ENCODE measurements around the gene GSX1. TPM values are rescaled to one million over a fixed set of nuclear protein-coding genes. Genes with fewer than 3 reads are reported as not detected.
"Not testable (repeated sequence)": the region's sequence is repeated elsewhere in the genome, so short reads cannot be mapped to it uniquely, and the experiment has no call there.

Gene GSX1
- total RNA-seq, 4 donors from 2014 or later, result not detected

DNA sequence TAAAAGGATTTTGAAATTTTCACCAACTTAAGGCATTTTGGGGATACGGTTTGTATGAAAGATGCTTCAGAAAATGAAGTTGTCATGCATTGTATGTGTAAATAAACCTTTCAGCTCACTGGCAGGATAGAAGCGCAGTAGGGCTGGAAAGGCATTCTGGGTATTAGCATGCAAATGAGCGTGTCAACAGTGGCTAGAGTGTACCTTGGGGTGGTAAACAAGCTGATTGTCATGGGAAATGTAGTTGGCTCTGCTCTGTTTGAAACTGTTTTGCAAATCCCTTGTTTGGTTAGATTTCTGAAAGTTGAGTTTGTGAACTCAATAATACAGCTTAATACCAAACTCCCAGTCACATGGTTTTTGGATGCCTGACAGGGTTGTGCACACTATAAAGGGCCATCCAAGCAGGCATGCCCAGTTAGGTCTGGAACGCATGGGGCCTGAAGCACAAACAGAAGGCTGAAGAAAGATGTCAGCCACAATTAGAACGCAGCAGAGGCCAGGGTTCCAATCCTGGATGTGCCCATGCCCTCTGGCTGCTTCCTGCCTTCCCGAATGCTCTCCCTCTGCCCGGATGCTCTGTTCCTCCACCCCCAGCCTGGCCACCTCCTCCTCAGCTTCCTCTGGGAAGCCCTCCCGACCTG is 14.6 kb downstream of the GSX1 start:
- whole genome bisulfite sequencing, result 33% methylated on average over 8 of the region's 8 CpGs
- DNase-seq (ENCODE audit: extremely low spot score), result no peak
- TF ChIP-seq POLR2A (IDR thresholded peaks at IDR 0.05; ENCODE audit: low read depth) (no peak), EP300 (IDR thresholded peaks at IDR 0.05) (no peak), POLR2AphosphoS5 (IDR thresholded peaks at IDR 0.05) (no peak), CTCF (IDR thresholded peaks at IDR 0.05) (no peak)

GRCh38 chr13:27808851-27809550 is 16.7 kb downstream of the GSX1 start:
- H3K4me3 ChIP-seq, result no peak overlapping the region
- no peak overlapping the region for H3K27ac ChIP-seq (replicated peaks in 1 of 4)
- no peaks in the 10 kb centered on the region for H3K9me3 ChIP-seq
- no peaks in the 10 kb centered on the region for H3K4me1 ChIP-seq
- TF ChIP-seq POLR2AphosphoS5 (IDR thresholded peaks at IDR 0.05) (no peak), CTCF (IDR thresholded peaks at IDR 0.05) (no peak), EP300 (IDR thresholded peaks at IDR 0.05) (no peak), POLR2A (IDR thresholded peaks at IDR 0.05; ENCODE audit: low read depth) (no peak)
- peaks cover 0 to 79% (median 0%) of the 10 kb centered on the region in 4 donors for H3K27me3 ChIP-seq
- H3K36me3 ChIP-seq, result no peaks in the 10 kb centered on the region
- DNase-seq (ENCODE audit: extremely low spot score), result no peak
- 73% methylated on average over 5 of the region's 5 CpGs for WGBS
- intact Hi-C loops (cut with DNase I), result no loop called here

More for the DNA sequence above, 14.6 kb downstream of the GSX1 start:
- Histone ChIP-seq H3K9me3 (no peaks in the 10 kb centered on the region), H3K4me1 (no peaks in the 10 kb centered on the region), H3K36me3 (no peaks in the 10 kb centered on the region), H3K4me3 (no peak overlapping the region), H3K27me3 (peaks cover 0 to 75% (median 0%) of the 10 kb centered on the region in 4 donors), H3K27ac (replicated peaks in 1 of 4) (no peak overlapping the region)
- intact Hi-C loops (cut with DNase I), result no loop called here

DNA sequence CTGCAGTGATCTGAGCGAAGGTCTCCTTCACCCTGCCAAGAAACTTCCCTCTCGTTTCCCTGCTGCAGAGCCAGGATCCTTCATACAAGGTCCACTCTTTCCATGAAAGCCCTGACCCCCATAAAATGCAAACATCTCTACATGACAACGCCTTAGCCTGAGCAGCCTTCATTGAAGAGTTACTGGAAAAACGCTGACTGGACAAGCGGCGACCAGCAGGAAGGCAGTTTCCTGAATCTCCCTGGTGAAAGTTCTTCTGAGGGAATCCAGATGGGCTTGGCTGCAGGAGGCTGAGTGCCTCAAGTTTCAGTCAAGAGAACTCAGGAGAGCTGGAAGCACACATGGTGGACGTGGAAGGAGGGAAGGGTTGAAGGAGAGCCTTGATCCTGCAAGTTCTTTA is 17.7 kb downstream of the GSX1 start:
- Histone ChIP-seq H3K4me1 (no peaks in the 10 kb centered on the region), H3K36me3 (no peaks in the 10 kb centered on the region), H3K27me3 (peaks cover 0 to 81% (median 0%) of the 10 kb centered on the region in 4 donors), H3K9me3 (no peaks in the 10 kb centered on the region), H3K4me3 (no peak overlapping the region), H3K27ac (replicated peaks in 1 of 4) (no peak overlapping the region)
- WGBS, result 60% methylated on average over 5 of the region's 7 CpGs
- TF ChIP-seq CTCF (IDR thresholded peaks at IDR 0.05) (no peak), POLR2A (IDR thresholded peaks at IDR 0.05; ENCODE audit: low read depth) (no peak), POLR2AphosphoS5 (IDR thresholded peaks at IDR 0.05) (no peak), EP300 (IDR thresholded peaks at IDR 0.05) (no peak)
- DNase-seq (ENCODE audit: extremely low spot score), result no peak
- intact Hi-C loops (cut with DNase I), result no loop called here

- no peak overlapping the region for H3K27ac ChIP-seq (replicated peaks in 1 of 4)
- H3K4me3 ChIP-seq, result no peak overlapping the region
- intact Hi-C loops (cut with DNase I), result no loop called here
- H3K36me3 ChIP-seq, result no peaks in the 10 kb centered on the region
- 81% methylated on average over 2 of the region's 2 CpGs for WGBS
- H3K27me3 ChIP-seq, result peaks cover 0 to 81% (median 0%) of the 10 kb centered on the region in 4 donors
- no peaks in the 10 kb centered on the region for H3K4me1 ChIP-seq
- TF ChIP-seq POLR2AphosphoS5 (IDR thresholded peaks at IDR 0.05), result no peak
- TF ChIP-seq POLR2A (IDR thresholded peaks at IDR 0.05; ENCODE audit: low read depth), result no peak
- no peak for TF ChIP-seq EP300 (IDR thresholded peaks at IDR 0.05)
- no peaks in the 10 kb centered on the region for H3K9me3 ChIP-seq
- DNase-seq (ENCODE audit: extremely low spot score), result no peak
Observed at GRCh38 chr13:27810461-27810860, 18.2 kb downstream of the GSX1 start.

GRCh38 chr13:27813826-27814225 is 21.5 kb downstream of the GSX1 start:
- WGBS, result 73% methylated on average over 9 of the region's 9 CpGs
- DNase-seq (ENCODE audit: extremely low spot score), result no peak
- no peak overlapping the region for H3K4me3 ChIP-seq
- peaks cover 0 to 81% (median 0%) of the 10 kb centered on the region in 4 donors for H3K27me3 ChIP-seq
- no peaks in the 10 kb centered on the region for H3K36me3 ChIP-seq
- intact Hi-C loops (cut with DNase I), result no loop called here
- no peaks in the 10 kb centered on the region for H3K4me1 ChIP-seq
- TF ChIP-seq POLR2AphosphoS5 (IDR thresholded peaks at IDR 0.05), result no peak
- no peak for TF ChIP-seq CTCF (IDR thresholded peaks at IDR 0.05)
- no peak for TF ChIP-seq POLR2A (IDR thresholded peaks at IDR 0.05; ENCODE audit: low read depth)
- no peak overlapping the region for H3K27ac ChIP-seq (replicated peaks in 1 of 4)
- H3K9me3 ChIP-seq, result no peaks in the 10 kb centered on the region

- H3K4me3 ChIP-seq; DNase-seq (ENCODE audit: extremely low spot score); intact Hi-C loops (cut with DNase I); H3K27ac ChIP-seq (replicated peaks in 1 of 4); H3K9me3 ChIP-seq; H3K36me3 ChIP-seq; H3K4me1 ChIP-seq: not testable (repeated sequence)
- 94% methylated on average over 2 of the region's 2 CpGs for WGBS
- peaks cover 0 to 97% (median 12%) of the 10 kb centered on the region in 4 donors for H3K27me3 ChIP-seq
Observed at GRCh38 chr13:27817832-27818231, 25.5 kb downstream of the GSX1 start.

Data from esophagus muscularis mucosa (tissue), 4 donors.